Ramos (cell line): ENCODE results near the gene B4GALT1.

ENCODE experiments used
- in situ Hi-C: fragments of 300-500 bp; cut with MboI; formaldehyde crosslinking; loops from one replicate; pipeline ENCODE4 v1.14.3; 2022; ENCODE audit warnings: low sequenced_read_pairs; ENCODE audit not compliant: unreplicated experiment

The B4GALT1 gene

DNA sequence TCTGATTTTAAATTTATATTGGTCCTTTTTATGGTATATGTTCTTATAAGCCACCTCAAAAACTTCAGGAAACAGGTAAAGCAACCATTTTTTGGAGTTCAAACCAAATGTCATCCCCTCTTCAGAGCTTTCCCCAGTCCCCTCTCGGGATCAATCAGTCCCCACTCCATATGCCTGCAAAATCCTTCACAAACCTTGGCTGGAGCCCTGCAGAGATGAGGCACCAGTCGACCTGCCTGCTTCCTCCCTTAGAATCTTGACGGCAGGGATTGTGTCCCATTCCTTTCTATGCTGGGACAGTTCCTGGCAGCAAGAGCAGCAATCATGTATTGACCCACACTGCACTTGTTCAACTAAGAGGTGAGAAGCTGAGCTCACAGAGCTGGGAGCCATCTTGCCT lies 22.6 kb downstream of the B4GALT1 start:
- in situ Hi-C loops, result no loop called here

DNA sequence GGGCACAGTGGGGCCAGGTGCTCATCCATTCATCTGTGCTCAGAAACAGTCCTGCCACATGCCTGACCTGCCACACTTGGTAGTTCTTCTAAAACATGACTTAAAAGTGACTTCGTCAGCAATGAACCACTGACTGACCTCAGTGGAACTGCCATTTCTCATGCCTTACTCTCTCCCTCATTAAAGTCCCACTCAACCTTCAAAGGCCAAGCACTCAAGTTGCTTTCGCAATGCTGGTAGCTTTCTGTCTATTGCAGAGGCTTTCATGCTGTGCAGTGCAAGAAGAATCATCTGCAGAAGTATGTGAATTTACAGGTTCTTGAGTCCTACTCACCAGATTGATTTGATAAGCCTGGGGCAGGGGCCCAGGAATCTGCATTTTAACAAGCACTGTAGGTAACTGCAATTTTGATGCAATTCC lies 23.9 kb downstream of the B4GALT1 start:
- in situ Hi-C loops, result no loop called here

DNA sequence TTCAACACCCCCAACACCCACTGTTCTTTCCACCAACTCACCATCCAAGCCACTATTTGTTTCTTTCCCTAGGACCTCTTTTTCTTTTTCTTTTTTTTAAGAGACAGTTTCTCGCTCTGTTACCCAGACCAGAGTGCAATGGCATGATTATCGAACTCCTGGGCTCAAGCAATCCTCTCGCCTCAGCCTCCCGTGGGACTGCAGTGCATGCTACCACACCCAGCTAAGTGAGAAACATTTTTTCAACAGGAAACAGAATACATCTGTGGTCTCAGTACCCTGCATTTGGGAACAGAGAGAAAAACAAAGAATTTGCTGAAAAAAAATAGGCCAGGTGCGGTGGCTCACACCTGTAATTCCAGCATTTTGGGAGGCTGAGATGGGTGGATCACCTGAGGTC lies 24.6 kb downstream of the B4GALT1 start:
- in situ Hi-C loops, result no loop called here

DNA sequence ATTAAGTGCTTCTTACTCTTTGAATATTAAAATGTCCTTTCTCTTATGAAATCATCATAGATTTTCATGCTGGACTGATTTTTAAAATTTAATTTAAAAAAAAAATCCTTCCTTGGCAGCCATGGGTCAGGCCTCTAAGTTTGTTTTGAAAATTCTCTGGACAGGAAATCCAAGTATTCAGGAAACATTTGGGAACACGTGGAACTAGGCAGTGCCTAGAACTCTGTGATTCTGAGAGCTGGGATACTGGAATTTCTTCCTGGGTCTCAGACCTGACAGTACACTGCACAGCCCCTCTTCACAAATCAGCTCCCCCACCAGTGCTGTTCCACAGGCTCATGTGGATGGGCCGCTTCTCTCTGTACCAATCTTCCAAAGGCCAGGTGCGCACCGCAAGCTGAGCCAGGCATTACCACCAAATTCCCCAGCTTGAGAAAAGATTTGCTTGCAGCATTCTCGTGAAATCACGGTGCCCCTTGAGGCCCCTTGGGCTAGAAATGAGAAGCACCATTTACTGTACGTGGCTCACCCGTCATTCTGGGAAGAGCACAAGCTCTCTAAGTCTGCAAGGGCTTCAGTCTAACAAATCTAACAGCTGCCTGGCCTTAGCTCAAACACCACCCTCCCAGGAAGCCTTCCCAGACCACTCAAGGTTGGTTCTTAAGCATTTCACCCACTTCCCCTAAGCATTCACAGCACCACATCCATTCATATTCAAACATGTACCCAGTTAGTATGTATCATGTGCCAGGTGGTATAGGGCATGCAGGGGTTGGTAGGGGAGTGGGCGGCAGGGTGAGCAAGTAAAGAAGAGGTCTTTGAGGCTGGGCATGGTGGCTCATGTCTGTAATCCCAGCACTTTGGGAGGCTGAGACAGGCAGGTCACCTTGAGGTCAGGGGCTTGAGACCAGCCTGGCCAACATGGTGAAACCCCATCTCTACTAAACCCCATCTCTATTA lies 26.5 kb downstream of the B4GALT1 start:
- in situ Hi-C loops, result no loop called here

DNA sequence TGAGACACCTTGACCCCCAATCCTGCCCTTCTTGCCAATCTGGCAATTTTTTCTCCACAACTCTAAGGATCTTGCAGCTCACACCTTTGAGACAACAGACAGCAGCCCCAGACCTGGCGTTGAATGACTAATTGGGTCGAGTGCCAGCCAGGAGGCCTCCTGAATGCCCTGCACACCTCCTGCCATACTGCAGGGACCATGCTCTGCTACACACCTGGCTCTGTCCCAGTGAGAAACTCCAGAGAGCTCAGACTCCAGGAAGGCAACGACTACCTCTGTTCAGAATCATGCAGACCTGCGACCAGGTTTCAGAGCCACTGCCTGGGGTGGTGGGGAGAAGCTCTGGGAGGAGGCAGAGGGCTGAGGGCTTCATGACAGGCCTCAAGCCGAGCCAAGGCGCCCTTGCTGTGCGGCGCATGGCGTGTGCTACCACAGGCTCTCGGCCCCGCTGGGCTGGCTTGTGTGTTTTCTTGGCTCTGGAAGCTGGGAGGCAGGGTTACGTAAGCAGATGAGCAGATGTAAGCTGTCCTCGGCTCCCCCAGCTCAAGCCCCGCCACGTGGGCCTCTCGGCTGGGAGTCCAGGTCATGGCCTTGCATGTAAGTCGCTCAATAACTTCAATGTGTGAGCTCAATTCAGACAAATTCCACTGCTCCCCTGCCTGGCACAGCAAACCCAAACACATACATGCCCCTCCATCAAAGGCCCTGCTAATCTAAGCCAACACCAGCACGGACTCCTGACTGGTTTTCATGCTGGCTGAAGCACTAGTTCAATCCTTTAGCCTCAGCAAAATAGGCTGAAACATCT lies 27.5 kb downstream of the B4GALT1 start:
- in situ Hi-C loops, result no loop called here

DNA sequence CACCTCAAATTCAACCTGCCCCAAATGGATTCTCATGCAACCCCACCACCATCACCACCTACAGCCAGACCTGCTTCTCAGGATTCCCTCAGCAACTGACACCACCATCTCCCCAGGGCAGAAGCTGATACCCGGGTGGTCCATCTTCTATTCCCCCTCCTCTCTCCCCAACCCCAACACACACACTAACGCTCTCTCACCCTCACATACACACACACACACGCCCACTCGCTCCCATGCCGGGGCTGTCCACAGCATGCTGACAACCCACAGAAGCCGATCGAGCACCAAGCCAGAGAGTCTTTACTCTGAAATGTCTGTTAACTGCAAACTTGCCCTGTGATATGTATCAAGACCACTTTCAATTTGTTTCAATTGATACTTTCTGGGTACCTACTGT lies 28.4 kb downstream of the B4GALT1 start:
- in situ Hi-C loops, result no loop called here

DNA sequence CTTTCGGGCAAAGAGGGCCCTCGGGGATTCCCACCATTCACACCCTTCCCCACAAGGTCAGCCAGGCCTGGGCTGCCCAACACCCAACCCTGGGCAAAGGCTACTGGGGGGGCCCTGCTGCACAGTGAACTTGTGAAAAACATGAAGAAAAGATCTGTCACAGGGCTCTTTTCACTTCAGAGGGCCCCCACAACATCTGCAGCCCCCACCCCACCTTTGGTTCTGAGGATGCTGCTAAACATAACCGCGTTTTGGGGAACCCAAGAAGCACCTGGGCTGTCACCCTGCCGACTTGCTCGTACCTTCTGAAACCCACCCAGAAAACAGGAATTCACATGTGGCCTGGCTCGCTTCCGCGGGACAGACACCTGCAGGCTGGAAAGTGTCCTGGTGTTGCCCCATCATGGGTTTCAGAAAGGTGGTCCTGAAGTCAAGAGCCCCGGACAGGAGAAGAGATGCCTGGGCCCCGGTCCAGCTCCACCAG lies 29.3 kb downstream of the B4GALT1 start:
- in situ Hi-C loops, result no loop called here

DNA sequence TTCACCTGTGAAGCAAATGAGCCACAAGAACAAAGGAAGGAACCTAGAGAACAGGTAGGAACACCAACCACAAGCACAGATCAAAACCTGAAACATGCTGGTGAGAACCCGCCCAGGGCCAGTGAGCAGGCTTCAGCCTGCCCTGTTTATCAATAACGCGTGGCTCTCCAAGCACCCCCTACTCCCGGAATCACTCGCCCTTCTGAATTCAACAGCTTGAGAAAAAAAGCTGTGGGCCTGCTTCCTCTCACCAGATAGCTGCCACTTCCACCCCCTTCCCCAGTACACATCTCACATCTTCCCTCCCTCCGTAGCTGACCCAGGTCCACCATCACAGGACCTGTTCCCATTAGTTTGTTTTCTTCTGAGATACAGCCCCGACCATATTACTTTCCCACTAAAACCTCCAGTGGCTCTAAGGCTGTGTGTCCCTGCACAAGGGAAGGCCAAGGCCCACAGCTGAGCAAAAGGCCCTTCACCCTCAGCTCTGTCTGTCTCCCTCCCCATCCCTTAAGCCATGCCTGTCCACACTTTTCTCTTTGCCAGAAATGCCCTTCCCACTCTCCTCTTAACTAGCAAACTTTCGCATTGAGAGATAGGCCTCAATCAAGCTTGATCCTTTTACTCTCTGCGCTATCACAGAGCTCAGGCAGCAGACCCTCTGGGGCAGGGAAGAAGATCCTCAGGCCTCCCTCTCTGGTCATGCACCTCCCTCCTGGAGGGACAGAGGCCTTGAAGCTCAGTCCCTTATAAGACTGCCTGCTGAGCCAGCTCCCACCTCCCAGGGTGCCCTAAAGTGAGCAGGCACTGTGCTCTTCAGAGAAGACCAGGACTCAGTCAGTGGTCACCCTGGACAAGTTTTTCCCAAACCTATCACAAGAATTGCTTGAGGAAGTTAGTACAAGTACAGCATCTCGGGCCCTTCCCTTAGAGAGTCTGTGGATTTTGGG lies 30.1 kb downstream of the B4GALT1 start:
- in situ Hi-C loops, result no loop called here

DNA sequence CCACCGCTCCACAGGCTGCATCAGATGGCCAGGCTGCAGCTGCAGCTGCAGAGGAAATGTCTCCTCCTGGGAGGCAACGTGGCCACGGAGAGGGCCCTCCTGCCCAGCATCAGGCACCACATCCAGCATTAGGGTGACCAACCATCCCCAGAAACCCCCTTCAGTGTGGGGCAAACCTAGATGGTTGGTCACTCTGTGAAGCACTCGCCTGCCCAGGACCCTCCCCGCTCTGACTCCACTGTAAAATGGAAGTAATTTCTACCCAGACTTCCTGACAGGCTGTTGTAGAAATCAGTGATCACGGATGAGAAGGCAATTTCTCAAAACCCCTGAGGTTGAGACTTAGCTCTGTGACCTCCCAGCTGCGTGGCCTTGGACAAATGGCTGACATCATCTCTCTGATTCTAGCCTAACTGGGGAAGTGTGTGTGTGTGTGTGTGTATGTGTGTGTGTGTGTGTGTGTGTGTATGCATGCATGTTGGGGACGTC lies 31.6 kb downstream of the B4GALT1 start:
- in situ Hi-C loops, result no loop called here

DNA sequence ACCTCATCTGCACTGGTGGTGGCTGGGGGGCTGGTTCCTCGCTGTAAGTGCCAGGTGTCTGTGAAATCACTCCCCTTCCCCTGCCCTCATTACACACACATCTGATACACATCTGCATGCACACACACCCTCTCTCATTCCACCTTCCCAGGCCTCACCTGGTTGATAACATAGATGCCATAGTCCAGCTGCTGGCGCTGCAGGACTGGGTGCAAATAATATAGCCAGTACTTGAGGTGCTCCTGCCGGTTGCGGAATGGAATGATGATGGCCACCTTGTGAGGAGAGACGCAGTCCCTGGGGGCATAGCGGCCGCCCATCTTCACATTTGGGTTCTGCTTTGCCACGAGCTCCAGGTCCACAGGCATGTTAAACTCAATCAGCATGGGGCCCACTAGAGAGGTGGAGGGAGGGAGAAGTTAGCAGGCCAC lies 32.1 kb downstream of the B4GALT1 start:
- in situ Hi-C loops, result no loop called here

DNA sequence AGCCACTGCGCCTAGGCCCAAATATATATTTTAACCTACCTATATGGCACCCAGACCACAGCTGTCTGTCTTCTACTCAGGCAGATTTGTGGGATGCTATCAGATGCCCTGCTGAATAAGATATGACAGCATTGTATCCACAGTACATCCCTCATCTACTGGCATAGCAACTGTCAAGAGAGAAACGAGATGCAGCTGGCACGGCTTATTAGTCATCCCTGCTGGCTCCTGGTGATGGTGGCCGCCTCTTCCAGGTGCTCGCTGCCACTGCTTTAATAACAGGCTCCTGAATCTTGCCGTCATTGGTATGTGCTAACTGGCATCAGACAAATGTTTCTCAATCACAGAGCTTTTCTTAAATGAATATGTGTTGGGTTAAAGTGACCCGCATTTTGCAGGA lies 34.0 kb downstream of the B4GALT1 start:
- in situ Hi-C loops, result no loop called here

DNA sequence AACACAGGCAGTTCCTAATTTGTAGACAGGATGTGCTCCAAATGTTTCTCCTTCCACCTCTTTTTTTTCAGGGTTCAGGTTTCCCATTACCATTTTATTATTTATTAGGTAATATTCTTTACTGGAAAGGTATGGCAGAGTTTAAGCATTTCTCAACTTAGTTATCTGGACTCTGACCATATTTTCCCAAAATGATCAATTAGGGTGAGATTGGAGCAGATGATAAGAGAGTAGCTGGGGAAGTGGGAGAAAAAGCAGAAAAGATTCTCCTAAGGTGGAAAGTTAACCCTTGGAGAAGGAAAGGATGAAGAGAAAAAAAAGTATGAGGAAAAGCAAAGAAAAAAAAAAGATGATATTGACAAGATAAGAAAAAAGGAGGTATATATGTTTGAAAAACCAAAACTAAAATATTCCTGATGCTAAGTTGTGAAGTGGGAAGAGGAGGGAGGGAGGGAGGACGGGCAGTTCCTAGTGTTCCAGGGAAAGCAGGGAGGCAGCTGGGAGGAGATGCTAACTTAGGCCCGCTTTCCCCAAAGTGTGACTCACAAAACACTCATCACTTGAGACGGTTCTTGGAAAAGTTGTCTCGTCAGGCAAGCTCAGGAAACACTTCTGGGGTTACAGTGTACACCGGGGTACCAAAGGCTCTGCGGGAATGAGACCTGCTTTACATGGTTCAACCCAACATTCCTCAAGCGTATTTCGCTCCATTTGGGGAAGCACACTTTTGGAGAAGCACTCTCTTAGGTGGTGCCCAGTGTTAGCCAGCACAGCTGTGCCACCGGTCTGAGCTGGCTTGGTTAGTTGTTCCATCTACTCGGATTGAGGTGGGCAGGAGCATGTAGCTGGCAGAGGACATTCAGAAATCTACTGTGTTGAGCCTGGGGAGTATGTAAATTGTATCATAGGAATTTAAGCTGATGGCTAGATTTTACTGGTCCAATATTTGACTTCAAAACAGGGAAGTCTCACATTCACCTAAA lies 35.1 kb downstream of the B4GALT1 start:
- in situ Hi-C loops, result no loop called here

DNA sequence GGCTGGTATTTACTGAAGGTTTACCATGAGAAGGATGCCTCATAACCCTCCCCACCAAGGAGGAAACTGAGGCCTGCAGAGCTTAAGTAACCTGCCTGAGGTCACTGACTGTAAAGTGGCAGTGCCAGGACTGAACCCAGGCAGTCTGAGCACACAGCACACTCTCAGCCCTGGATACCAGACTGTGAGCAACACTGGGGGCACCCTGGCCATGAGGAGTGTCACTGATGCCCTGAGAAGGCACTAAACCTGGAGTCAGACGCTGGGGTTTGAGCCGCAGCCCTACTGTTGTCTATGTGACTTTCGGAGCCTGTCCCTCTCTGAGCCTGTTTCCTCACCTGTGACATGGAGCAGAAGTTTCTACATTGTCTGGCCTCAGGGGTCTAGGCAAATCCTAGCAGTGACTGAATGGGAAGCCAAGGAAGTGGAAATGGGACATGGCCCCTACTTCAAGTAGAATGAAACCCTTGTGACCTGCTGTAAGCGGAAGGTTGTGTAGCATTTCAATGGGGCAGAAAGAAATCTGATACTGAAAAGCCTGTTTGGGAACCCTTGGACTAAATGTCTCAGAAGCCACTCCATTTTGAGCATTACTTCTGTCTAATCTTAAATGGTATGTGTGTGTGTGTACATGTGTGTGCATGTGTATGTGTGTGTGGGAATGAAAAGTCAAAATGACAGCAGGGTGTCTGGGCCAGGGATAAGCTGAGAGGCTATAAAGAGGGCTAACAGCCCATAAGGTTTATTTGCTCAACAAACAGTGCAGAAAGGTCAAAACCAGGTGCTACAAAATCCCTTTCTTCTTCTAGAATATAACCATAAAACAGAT lies 36.0 kb downstream of the B4GALT1 start:
- in situ Hi-C loops, result no loop called here

DNA sequence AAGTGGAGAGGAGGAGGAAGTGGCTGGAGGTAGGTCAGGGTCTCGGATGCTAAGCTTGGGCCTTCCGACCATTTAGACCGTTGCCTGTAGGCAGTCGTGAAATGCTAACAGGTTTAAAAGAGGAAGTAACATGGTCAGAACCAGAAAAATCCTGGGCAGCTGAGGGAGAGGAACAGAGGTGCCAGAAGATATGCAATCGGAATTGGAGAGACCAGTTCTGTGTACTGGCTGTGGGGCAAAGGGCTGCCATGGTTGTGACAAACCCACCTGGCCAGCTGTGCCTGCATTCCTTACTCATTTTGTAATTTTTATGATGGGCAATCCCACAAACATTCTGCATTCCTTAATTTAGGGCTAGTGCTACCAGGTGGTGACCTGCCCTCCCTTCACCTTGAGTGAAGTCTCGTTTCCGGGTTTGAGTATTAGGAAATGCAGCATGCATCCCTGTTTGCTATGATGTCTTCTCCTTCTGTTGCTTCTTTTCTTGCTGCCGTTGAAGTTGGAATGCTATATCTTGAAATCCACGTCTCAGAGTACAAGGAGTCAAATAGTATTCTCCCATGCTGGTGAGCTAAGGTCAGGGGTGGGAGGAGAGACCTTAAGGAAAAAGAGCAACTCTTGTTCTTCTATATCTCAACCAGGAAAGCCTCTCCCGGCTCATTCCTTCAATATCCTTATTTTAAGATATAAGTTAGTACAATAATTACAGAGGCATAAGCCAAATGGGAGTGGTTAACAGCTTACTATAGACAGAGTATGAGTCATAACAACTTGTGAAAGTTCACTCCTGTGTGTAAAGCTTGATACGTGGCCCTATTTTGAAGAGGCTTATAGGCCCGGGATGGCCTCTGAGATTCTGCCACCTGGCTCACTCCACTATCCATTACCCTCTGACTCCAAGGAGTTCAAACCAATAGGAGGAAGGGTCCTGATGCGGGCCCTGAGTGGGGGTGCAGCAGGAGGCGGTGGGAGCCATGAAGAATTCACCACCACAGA lies 37.0 kb downstream of the B4GALT1 start:
- in situ Hi-C loops, result no loop called here

DNA sequence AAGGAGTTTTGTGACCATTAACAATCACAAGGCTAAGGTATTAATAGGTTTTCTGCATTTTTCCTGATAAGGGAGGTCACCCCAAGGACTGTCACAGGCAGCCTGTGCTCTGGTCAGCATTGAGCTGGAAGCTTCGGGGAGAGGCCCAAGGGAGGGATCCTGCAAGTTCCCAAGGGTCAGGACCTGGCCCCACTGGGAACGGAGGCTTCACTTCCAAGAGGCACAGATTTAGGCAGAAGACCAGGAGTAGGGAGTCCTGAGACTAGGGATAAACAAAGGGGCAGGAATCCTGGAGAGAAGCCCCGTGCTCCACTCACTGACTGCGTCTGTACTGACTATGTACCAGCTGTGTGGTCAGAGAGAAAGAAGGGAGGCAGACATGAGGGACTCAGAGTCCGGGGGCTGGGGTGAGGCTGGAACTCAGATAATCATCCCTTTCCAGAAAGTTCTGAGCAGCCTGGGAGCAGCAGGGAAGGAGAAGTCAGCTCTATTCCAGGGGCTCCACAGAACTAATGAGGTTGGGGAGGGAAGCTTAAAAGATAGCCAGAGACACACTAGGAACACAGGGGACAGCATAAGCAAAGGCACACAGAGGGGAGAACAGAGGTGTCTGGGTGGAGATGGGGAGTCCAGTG lies 37.8 kb downstream of the B4GALT1 start:
- in situ Hi-C loops, result no loop called here

DNA sequence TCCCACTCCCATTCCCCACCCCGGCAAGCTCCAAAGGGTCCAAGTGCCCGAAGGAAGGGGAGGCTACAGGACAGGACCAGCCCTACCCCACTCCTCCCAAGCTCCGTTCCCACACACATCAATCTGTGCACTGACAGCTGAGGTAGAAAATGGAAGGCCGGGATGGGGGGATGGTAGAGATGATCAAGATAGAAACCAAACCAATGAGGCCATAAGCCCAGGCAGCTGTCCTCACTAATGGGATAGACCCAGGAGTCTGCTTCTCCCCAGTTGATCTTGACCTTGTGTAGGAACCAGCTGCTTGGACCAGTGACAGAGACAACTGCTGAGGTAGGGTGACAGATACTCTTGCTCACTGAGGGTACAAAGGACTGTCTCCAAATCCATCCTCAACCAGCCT lies 38.6 kb downstream of the B4GALT1 start:
- in situ Hi-C loops, result no loop called here
